GM12873 (cell line): ENCODE results near the gene PLXNA3.

ENCODE experiments used
- TF ChIP-seq, protein P1 (sequence below): IDR thresholded peaks from 2 replicates; pipeline ENCODE4 v1.5.1; 2012; ENCODE audit warnings: low read depth, mild to moderate bottlenecking, moderate library complexity, low read length, control low read depth; ENCODE audit not compliant: insufficient read depth; ENCODE audit errors: missing control alignments

PLXNA3 gene

DNA sequence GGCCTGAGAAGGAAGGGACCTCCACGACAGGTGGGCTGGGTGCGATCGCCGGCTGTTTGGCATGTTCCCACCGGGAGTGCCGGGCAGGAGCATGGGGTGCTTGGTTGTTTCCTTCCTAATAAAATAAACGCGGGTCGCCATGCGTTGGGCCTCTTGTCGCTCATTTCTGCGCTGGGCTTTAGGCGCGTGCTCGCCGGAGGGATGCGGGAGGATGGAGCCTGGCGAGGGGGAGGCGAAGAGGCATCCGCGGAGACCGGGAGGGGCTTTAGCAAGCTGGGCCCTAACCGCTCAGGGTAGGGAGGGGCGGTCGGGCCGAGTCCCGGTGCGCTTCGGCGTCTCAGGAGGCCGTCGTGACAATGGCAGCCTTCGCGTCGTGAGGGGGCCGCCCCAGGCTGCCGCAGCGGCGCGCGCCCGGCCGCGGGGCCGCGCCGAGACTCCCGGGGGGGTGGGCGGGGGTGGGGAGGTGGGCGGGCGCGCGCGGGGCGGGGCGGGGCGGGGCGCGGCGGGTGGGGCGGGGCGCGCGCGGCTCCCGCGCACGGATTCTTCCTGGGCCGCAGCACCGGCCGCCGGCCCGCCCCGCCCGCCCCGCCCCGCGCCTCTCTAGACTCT, 21.6 kb upstream of the PLXNA3 start:
- TF ChIP-seq, protein P1, sequence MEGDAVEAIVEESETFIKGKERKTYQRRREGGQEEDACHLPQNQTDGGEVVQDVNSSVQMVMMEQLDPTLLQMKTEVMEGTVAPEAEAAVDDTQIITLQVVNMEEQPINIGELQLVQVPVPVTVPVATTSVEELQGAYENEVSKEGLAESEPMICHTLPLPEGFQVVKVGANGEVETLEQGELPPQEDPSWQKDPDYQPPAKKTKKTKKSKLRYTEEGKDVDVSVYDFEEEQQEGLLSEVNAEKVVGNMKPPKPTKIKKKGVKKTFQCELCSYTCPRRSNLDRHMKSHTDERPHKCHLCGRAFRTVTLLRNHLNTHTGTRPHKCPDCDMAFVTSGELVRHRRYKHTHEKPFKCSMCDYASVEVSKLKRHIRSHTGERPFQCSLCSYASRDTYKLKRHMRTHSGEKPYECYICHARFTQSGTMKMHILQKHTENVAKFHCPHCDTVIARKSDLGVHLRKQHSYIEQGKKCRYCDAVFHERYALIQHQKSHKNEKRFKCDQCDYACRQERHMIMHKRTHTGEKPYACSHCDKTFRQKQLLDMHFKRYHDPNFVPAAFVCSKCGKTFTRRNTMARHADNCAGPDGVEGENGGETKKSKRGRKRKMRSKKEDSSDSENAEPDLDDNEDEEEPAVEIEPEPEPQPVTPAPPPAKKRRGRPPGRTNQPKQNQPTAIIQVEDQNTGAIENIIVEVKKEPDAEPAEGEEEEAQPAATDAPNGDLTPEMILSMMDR: no peak

DNA sequence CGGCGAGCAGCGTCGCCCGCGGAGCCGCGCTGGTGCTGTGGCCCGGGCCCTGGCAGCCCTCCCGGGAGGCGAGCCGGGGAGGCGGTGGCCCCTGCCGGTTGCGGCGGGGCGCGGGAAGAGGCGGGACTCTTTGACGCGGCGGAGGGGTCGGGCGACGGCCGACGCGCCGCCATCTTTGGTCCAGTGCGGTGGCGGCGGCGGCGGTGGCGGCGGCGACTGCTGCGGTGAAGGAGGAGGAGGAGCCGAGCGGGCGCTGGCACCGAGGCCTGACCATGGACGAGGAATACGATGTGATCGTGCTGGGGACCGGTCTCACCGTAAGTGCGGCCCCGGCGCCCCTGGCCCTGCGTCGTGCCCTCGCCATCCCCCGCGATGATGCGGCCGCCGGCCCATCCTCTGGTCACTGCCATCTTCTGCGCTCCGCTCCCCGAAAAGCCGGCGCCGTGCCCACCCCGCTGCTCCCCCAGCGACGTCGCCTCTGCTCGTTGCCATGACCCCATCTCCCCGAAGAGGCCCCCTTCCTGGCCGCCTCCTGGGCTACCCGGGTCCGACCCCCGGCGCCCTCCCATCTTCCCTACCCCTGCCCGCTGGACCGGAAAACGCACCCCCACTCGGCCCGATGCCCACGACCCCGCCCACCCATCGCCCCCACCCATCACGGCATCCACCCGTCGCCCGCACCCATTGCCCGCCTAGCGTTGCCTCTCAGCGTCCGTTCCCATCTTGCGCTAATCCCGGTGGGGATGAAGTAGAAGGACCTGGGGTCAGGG, 20.9 kb upstream of the PLXNA3 start, which contains the start of gene GDI1:
Gene GDI1, plus strand, starts transcription at position 172 of the 770 bp plus-strand sequence. Its CDS starts 101 bp downstream, at position 273.
- TF ChIP-seq, protein P1: no peak

DNA sequence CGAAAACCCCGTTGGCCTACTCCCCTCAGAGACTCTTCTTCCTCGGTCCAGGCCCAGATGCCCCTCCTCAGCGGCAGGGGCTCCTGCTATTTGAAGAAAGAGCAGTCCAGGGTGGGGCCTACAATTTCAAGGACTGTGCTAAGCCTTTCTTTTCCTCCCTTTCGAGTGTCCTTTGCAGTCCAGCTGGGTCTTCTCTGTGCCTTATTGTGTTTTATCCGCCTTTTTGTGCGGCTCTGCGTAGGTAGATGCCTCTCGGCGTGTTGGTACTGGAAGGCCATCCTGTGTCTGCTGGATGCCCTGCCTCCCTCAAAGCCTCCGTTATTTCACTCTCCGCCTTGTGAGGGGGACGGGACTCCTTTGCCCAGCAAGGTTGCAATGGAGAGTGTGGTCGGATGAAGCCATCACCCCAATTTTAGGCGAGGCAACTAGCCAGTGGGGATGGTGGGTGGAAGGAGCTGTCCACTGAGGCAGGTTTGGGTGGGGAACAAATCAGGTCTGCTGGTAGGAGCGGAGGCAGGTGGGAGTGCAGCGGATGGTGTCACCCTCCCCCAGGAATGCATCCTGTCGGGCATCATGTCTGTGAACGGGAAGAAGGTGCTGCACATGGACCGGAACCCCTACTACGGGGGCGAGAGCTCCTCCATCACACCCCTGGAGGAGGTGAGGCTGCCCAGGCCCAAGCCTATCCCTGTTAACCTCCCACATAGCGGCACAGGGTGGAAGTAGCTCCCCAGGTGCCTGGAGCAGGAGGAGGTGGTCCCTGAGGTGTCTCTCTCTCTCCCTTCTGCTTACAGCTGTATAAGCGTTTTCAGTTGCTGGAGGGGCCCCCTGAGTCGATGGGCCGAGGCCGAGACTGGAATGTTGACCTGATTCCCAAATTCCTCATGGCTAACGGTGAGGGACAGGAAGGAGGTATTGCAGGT, 19.8 kb upstream of the PLXNA3 start:
- TF ChIP-seq, protein P1: no peak

DNA sequence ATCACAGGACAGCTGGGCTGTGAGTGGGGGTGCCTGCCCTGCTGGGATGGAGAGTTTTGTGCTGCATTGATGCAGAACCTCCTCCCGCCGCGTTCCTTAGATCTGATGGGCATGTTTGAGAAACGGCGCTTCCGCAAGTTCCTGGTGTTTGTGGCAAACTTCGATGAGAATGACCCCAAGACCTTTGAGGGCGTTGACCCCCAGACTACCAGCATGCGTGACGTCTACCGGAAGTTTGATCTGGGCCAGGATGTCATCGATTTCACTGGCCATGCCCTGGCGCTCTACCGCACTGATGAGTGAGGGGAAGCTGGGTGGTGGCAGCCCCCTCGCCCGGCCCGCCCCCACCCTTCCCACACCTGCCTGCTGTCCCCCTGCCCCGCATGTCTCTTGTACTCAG, 18.2 kb upstream of the PLXNA3 start:
- TF ChIP-seq, protein P1: no peak

DNA sequence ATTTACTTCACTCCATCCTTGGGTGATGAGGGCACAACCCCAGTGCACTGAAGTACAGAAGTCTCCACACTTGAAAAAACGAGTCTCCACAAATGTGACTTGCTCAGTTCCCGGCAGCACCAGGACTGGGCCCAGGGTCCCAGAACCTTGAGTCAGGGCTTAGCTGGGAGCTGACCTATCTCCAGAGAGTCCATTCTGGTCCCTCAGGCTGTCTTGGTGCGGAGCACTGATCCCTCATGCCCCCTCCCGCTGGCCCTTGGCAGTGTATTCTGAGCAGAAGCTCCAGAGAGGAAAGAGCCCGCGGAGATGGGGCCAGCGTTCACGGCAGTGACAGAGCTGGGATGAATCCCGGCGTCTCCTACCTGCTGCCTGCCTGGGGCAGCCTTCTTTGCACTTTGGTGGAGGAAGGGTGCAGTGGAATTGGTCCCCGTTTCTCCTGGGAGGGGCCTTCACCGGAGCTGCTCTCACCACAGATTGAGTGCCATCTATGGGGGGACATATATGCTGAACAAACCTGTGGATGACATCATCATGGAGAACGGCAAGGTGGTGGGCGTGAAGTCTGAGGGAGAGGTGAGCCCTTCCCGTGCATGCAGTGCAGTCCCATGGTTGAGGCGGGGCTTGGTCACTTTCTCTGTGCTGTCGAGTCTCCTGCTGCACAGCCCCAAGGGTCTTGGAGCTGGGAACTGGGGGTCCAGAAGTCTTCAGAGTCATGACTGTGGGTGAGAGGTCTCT, 17.3 kb upstream of the PLXNA3 start:
- TF ChIP-seq, protein P1: no peak

- TF ChIP-seq, protein P1: no peak
Measured at GRCh38 chrX:154441564-154441963, 16.5 kb upstream of the PLXNA3 start.
